Measurements from ENCODE around the gene RUNX1. TPM values are rescaled to one million over a fixed set of nuclear protein-coding genes. Genes with fewer than 3 reads are reported as not detected.

Gene RUNX1
- total RNA-seq, 2 donors from 2014 or later = 112 to 136 TPM

DNA sequence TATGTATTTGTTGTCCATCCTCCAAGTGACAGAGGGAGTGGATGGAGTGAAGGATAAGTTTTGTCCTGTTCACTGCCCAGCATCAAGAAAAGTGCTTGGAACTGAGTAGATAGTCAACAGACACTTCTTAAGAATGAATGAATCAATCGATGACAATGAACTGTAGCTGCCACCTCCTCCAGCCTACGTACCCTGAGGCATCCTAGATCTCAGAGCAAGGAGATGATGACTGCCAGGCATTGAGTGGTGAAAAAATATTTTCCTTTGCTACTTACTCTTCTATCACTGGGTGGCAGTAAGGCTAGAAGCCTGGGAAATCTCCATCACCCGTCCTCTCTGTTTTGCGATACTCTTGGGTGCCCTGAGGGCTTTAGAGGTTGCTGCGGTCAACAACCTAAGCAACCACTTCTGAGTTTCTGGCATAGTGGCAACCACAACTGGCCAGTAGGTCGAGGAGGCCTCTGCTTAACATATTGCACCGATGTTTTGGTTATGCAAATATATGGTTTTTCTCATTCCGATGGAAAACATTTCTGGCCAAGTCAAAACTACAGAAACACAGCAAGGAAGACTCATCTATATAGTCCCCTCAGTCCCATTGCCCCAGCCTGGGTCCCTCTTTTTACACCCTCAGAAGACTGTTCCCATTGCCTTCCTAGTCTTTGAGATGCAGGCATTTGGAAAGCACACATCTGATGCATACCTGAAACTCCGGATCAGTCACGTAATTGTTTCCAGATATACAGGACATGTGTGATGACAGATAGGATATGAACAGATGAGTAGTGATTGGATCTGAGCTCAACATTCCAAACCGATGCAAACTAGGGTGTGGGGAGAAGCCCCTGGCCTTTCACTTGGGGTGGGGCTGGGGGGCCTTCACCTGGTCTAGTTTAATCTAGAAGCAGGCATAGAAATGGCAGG lies 136.8 kb downstream of the RUNX1 start:
- H3K4me3 Mint-ChIP-seq = peak overlapping the region; percentile 2
- no peaks in the 10 kb centered on the region for H3K9me3 Mint-ChIP-seq
- peak; percentile 55 for ATAC-seq (replicated peaks)
- no peaks in the 10 kb centered on the region for H3K36me3 Mint-ChIP-seq (ENCODE audit: low read depth)
- H3K4me1 Mint-ChIP-seq = peaks cover 43% of the 10 kb centered on the region
- H3K27me3 Mint-ChIP-seq = no peaks in the 10 kb centered on the region
- peak overlapping the region; percentile 59 for H3K27ac Mint-ChIP-seq

DNA sequence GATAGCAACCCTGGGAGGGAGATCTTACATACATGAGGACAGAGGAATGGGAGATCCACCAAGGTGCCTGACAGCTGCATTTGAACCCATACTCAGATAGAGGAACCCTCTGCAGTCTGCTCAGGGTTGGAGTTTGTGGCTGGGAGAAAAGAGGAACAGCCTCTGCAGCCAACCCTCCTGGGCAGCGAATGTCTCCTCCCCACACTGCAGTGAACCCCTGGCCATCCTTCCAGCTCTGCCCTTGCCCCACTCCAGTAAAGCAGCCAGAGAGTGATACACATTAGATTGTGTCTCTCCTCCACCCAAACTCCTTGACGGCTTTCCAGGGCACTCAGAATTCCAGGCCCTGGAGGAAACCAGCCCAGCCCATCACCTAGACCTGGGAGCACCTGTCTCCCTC lies 137.7 kb downstream of the RUNX1 start:
- peak overlapping the region; percentile 2 for H3K4me3 Mint-ChIP-seq

DNA sequence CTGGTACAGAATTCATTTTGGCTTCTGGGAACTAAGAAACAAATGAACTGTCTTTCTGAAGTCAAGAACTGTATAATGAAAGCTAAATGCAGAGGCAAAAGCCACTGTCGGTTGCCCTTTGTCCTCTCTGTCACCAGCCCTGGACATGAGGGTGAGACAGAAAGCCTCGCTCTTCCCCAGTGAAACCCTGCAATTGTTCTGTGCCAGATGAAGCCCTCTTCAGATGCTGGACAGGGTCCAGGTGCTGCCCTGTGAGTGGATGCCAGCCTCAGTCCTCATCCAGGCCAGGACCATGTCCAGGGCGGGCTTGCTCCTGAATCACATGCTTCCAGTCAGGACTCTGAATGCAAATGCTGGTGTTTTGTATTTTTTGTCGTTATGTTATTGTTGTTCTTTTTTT lies 138.7 kb downstream of the RUNX1 start:
- Mint-ChIP-seq H3K36me3 (ENCODE audit: low read depth) (no peaks in the 10 kb centered on the region), H3K9me3 (no peaks in the 10 kb centered on the region), H3K27ac (peak overlapping the region; percentile 57), H3K4me3 (peak overlapping the region; percentile 62), H3K4me1 (peaks cover 50% of the 10 kb centered on the region), H3K27me3 (no peaks in the 10 kb centered on the region)
- no peak for ATAC-seq (replicated peaks)

More for the DNA sequence above, 137.7 kb downstream of the RUNX1 start:
- peaks cover 44% of the 10 kb centered on the region for H3K4me1 Mint-ChIP-seq
- no peaks in the 10 kb centered on the region for H3K27me3 Mint-ChIP-seq
- H3K27ac Mint-ChIP-seq = peak overlapping the region; percentile 13
- H3K9me3 Mint-ChIP-seq = no peaks in the 10 kb centered on the region
- no peaks in the 10 kb centered on the region for H3K36me3 Mint-ChIP-seq (ENCODE audit: low read depth)
- ATAC-seq (replicated peaks) = no peak

DNA sequence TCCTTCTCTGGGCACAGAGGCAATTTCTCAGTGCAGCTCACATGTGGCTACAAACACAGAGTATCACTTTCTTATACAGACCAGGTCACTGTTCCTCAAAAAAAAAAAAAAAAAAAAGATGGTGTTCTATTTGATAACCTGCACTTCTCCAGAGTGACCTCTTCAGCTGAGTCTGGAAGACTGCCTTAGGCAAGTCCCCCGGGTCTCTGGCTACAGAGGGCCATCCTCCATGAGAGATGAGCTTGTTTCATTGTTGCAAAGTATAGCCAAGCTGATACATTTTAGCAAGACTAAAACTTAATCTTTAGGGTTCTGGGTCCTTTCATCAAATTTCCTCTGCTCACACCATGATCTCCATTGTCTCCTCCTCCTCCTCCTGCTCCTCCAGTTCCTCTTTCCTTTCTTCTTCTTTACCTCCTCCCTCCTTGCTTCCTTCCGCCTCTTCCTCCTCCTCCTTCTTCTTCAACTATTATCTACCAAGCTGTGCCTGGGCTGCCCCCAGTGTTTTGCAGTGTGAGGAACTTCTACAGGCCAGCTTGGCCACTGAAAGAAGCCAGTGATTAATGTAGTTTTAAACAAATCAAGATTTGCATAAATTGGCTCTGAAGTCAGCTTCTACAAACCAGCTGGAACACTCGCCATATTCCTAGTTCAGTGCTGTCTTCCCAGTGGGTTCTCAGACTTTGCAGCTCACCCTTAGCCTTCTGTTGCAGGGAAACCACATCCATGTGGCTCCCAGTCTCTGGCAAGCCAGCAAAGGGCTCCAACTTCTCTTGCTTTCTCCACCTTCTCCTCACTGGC lies 139.4 kb downstream of the RUNX1 start:
- ATAC-seq (replicated peaks) = peak; percentile 11
- Mint-ChIP-seq H3K4me1 (peaks cover 56% of the 10 kb centered on the region), H3K27me3 (no peaks in the 10 kb centered on the region), H3K36me3 (ENCODE audit: low read depth) (no peaks in the 10 kb centered on the region), H3K9me3 (no peaks in the 10 kb centered on the region), H3K4me3 (peak overlapping the region; percentile 62), H3K27ac (peak overlapping the region; percentile 57)

DNA sequence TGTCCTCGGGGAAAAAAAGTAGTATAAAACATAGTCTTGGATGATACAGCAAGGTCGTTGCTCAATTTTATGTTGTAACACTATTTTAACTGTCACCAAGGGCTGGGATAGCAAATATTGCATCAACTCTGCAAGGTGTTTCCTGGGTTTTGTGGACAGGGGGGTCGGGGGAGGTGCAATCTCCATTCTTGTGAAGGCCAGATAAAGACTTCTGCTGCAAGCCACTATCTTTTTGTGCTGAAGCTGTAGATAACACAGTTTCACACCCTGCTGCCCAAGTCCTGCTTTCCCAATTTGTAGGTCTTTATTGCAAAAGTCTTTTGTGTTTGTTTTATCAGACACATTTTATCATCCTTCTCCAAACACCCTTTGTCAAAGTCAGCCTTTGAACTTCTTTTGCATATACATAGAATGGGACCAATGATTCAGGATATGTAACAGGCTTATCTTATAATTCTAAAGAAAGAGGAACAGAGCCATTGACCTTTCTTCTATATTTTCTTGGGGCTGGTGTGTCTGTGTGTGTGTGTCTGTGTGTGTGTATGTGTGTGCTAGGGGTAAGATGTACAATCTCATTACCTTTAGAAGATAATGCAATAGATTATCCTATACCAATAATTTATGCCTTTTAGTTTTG lies 140.6 kb downstream of the RUNX1 start:
- Mint-ChIP-seq H3K9me3 (no peaks in the 10 kb centered on the region), H3K36me3 (ENCODE audit: low read depth) (no peaks in the 10 kb centered on the region), H3K4me1 (peaks cover 56% of the 10 kb centered on the region), H3K27ac (peak overlapping the region; percentile 3), H3K4me3 (peak overlapping the region; percentile 62), H3K27me3 (no peaks in the 10 kb centered on the region)
- no peak for ATAC-seq (replicated peaks)

DNA sequence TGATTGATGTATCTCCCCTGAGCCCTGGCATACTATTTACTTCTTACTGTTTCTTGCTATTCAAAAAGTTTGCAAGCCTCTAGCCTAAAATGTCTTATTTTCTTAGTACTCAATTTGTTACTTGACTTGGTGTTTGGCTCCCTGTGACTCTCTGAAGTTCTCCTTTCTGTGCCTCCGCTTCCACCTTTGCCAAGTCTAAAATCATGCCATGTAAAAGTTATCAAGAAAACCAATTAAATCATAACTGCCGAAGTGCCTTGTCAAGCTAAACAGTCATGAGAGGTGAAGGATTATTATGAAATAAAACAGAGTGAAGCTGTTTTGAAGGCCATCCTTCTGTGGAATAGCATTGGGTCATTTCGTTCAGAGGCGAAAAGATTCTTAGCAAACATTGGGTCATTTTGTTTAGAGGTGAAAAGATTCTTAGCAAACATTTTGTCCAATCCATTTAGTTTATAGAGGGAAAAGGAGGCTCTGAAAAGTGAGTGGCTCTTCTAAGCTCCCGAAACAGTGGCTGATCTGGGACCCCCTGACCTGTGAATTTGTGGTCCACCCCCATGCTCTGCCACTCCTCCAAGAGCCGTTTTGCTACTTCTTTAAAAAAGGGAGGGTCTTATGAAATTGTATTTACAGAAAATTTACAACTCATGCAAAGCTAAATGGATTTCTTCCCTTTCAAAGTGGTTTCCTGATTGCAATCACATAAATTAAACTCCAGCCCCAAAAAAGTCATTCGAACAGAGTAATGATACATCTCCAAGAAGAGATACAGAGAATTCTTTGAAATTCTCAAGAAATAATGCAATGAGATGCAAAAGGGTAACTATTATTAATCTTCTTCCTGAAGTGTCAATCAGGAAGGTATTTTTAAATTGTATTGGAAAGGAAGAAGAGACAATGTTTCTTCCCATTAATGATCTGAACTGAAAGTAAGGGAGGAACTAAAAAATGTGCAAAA lies 141.4 kb downstream of the RUNX1 start:
- H3K9me3 Mint-ChIP-seq = no peaks in the 10 kb centered on the region
- H3K36me3 Mint-ChIP-seq (ENCODE audit: low read depth) = no peaks in the 10 kb centered on the region
- H3K27me3 Mint-ChIP-seq = no peaks in the 10 kb centered on the region
- peak overlapping the region; percentile 3 for H3K27ac Mint-ChIP-seq
- no peak for ATAC-seq (replicated peaks)
- peaks cover 56% of the 10 kb centered on the region for H3K4me1 Mint-ChIP-seq
- H3K4me3 Mint-ChIP-seq = peak overlapping the region; percentile 62

DNA sequence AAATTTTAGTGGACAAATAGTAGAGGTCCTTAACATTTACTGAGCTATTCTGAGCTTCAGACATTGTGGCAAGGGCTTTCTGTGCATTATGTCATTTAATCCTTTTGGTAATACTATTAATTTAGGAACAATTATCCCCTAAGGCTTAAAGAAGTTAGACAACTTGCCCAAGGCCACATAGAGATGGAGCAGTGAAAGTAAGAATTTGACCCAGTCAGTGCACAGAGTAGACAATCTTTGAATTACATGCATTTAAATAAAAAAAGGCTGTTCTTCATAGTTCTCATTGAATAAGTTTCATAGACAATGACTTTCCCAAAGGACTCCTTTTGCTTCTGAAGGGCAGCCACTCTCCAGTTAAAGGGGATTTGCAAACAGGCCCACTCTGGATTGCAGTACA lies 142.7 kb downstream of the RUNX1 start:
- Mint-ChIP-seq H3K4me3 (peak overlapping the region; percentile 62), H3K9me3 (no peaks in the 10 kb centered on the region), H3K4me1 (peaks cover 43% of the 10 kb centered on the region), H3K36me3 (ENCODE audit: low read depth) (no peaks in the 10 kb centered on the region), H3K27me3 (no peaks in the 10 kb centered on the region), H3K27ac (peak overlapping the region; percentile 3)
- ATAC-seq (replicated peaks) = no peak

DNA sequence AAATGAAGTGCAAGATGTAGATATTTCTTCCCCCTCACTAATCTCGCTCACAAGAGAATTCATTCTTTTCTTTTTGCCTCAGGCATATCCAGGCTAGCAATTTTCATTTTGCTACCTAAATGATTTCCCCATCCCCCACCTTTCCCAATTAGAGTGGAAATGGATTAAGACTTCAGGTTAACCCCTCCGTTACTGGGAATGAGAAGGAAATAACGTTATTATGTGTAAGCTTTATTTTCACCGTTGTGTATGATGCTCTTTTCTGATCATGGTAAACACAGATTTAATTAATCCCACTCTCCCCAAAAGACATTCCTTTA lies 143.9 kb downstream of the RUNX1 start:
- ATAC-seq (replicated peaks) = no peak
- peak overlapping the region; percentile 3 for H3K27ac Mint-ChIP-seq
- H3K27me3 Mint-ChIP-seq = no peaks in the 10 kb centered on the region
- no peaks in the 10 kb centered on the region for H3K9me3 Mint-ChIP-seq
- H3K36me3 Mint-ChIP-seq (ENCODE audit: low read depth) = no peaks in the 10 kb centered on the region
- H3K4me3 Mint-ChIP-seq = peak overlapping the region; percentile 62
- H3K4me1 Mint-ChIP-seq = peaks cover 48% of the 10 kb centered on the region

DNA sequence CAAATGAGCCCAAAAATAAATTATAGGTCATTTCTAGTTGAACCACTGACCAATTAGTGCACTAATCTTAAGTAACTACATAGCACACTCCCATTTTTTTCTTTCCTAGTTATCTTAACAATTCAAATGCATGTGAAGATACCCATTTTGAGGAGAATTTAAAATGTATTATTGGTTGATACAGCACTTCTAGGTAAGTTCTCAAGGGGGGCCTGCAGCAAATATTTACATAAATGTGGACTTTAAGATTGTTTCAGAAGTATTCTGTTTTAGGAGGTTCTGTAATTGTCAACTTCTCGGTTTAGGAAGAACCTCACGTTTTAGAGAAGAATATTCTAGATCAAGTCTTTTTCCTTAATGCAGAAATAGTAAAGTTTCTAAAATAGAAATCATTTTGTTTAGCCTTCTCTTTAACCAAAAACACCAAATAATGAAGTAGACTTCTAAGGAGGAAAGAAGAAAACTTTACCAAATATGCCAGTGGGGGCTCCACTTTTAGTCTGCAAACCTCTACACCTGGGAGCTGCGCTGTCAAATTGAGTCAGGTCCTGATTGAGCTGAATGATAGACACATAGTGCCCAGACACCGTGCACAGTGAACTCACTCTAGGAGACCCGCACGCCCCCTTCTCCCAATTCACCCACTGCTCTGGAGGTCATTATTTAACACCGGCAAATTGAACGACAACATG lies 144.4 kb downstream of the RUNX1 start:
- H3K27ac Mint-ChIP-seq = peak overlapping the region; percentile 3
- H3K4me3 Mint-ChIP-seq = peak overlapping the region; percentile 62
- H3K27me3 Mint-ChIP-seq = no peaks in the 10 kb centered on the region
- no peaks in the 10 kb centered on the region for H3K36me3 Mint-ChIP-seq (ENCODE audit: low read depth)
- ATAC-seq (replicated peaks) = no peak
- peaks cover 45% of the 10 kb centered on the region for H3K4me1 Mint-ChIP-seq
- H3K9me3 Mint-ChIP-seq = no peaks in the 10 kb centered on the region

DNA sequence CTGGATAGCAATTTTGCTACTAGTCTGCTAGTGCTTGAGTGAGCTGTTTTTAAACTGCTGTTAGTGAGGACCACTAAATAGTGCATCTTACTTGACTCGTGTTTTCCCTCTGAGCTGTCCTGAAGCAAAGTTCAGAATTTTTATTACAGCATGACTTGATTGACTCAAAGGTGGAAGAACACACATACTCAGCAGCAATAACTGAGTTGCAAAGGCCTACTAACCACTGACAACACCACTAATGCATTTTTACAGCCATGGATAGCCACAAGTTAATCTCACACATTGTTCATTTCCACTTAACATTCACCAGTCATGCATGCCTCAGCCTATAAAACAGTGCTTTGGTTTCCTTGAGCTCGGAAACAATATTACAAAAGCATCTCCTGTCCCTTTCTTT lies 148.7 kb downstream of the RUNX1 start:
- peaks cover 4% of the 10 kb centered on the region for H3K9me3 Mint-ChIP-seq
- no peaks in the 10 kb centered on the region for H3K27me3 Mint-ChIP-seq
- peak overlapping the region; percentile 29 for H3K4me3 Mint-ChIP-seq
- H3K36me3 Mint-ChIP-seq (ENCODE audit: low read depth) = no peaks in the 10 kb centered on the region
- peak overlapping the region; percentile 65 for H3K27ac Mint-ChIP-seq
- peak; percentile 74 for ATAC-seq (replicated peaks)
- peaks cover 44% of the 10 kb centered on the region for H3K4me1 Mint-ChIP-seq

DNA sequence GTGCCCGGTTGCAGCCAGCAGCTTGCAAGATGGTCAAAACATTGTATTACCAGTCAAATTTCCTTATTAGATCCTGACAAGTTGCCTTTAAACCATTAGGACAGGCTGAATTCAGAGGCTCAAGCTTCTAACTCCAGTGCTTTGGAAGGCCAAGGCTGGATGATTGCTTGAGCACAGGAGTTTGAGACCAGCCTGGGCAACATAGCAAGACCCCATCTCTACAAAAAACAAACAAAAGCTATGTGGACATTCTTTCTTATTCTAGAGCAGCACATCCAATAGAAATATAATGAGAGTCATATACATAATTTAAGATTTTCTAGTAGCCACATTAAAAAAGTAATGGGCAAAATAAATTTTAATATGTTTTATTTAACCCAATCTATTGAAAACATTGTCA lies 149.3 kb downstream of the RUNX1 start:
- no peak for ATAC-seq (replicated peaks)
- H3K27me3 Mint-ChIP-seq = no peaks in the 10 kb centered on the region
- H3K9me3 Mint-ChIP-seq = peaks cover 7% of the 10 kb centered on the region
- H3K4me1 Mint-ChIP-seq = peaks cover 43% of the 10 kb centered on the region
- no peak overlapping the region for H3K4me3 Mint-ChIP-seq
- H3K36me3 Mint-ChIP-seq (ENCODE audit: low read depth) = no peaks in the 10 kb centered on the region
- H3K27ac Mint-ChIP-seq = peak overlapping the region; percentile 70

DNA sequence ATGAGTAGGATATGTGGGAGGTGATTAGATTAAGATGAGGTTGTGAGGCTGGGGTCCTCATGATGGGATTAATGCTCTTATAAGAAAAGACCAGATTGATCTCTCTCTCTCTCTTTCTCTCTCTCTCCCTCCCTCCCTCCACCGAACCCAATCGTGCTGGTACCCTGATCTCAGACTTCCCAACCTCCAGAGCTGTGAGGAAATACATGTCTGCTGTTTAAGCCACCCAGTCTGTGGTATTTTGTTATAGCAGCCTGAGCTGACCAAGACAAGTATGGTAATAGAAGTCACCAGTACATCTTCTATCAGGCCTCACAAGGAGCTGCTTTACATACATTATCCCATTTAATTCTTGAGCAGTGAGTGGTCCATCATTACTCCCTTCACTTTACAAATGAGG lies 149.8 kb downstream of the RUNX1 start:
- H3K4me1 Mint-ChIP-seq = peaks cover 47% of the 10 kb centered on the region
- H3K9me3 Mint-ChIP-seq = peaks cover 7% of the 10 kb centered on the region
- ATAC-seq (replicated peaks) = no peak
- H3K4me3 Mint-ChIP-seq = peak overlapping the region; percentile 6
- no peaks in the 10 kb centered on the region for H3K36me3 Mint-ChIP-seq (ENCODE audit: low read depth)
- peak overlapping the region; percentile 70 for H3K27ac Mint-ChIP-seq
- no peaks in the 10 kb centered on the region for H3K27me3 Mint-ChIP-seq

DNA sequence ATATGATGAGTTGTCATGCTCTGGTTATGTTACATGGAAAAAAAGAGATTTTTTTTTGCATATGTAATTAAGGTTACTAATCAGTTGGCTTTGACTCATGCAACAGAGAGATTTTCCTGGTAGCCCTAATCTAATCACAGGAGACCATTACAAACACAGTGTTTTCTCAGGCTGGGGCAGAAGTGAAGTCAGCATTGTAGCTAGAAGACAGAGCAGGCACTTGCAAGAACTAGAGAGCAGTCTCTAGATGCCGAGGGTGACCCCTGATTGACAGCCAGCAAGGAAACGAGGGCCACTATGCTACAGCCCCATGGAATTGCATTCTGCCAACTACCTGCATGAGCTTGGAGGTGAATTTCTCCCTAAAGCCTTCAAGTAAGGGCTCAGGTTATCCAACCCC lies 151.3 kb downstream of the RUNX1 start:
- peaks cover 55% of the 10 kb centered on the region for H3K4me1 Mint-ChIP-seq
- H3K4me3 Mint-ChIP-seq = peak overlapping the region; percentile 6
- peak; percentile 88 for ATAC-seq (replicated peaks)
- peaks cover 7% of the 10 kb centered on the region for H3K9me3 Mint-ChIP-seq
- no peaks in the 10 kb centered on the region for H3K36me3 Mint-ChIP-seq (ENCODE audit: low read depth)
- H3K27ac Mint-ChIP-seq = peak overlapping the region; percentile 78
- no peaks in the 10 kb centered on the region for H3K27me3 Mint-ChIP-seq
